Loucy (cell line): Measurements from ENCODE around the gene HOPX.
"Not testable (repeated sequence)": the region's sequence is repeated elsewhere in the genome, so short reads cannot be mapped to it uniquely, and the experiment has no call there.

Experiments
- H2AFZ ChIP-seq: fragments of 200-600 bp; sonication (generic); 2 replicates; pipeline ENCODE4 v1.6.0; 2016; ENCODE audit warnings: antibody characterized with exemption, mild to moderate bottlenecking, low read length, moderate library complexity
- H3F3A ChIP-seq: fragments of 200-600 bp; 2 replicates; pipeline ENCODE4 v1.6.0; 2016; ENCODE audit warnings: antibody characterized with exemption, low read depth, mild to moderate bottlenecking
- H3K27me3 ChIP-seq: fragments of 200-600 bp; sonication (generic); 2 replicates; pipeline ENCODE4 v1.6.1; 2014; ENCODE audit warnings: low read length, mild to moderate bottlenecking; ENCODE audit not compliant: insufficient read depth, poor library complexity, severe bottlenecking
- H3K36me3 ChIP-seq: fragments of 200-600 bp; sonication (generic); 2 replicates; pipeline ENCODE4 v1.6.1; 2016; ENCODE audit warnings: low read length; ENCODE audit not compliant: insufficient read depth
- H3K4me1 ChIP-seq: fragments of 200-600 bp; sonication (generic); 2 replicates; pipeline ENCODE4 v1.5.1; 2014; ENCODE audit warnings: low read length, mild to moderate bottlenecking; ENCODE audit not compliant: insufficient read depth, poor library complexity, severe bottlenecking
- H3K4me2 ChIP-seq: fragments of 200-600 bp; sonication (generic); 2 replicates; pipeline ENCODE4 v1.6.0; 2014; ENCODE audit warnings: antibody characterized with exemption, low read length, low read depth, mild to moderate bottlenecking; ENCODE audit not compliant: poor library complexity, severe bottlenecking
- H3K4me3 ChIP-seq: fragments of 200-600 bp; sonication (generic); 2 replicates; pipeline ENCODE4 v1.5.1; 2014; ENCODE audit warnings: low read length, mild to moderate bottlenecking, mixed read lengths; ENCODE audit not compliant: poor library complexity, severe bottlenecking
- H3K79me2 ChIP-seq: fragments of 200-600 bp; sonication (generic); 2 replicates; pipeline ENCODE4 v1.6.1; 2014; ENCODE audit warnings: low read length; ENCODE audit not compliant: insufficient read depth
- H3K9ac ChIP-seq: fragments of 200-600 bp; sonication (generic); 2 replicates; pipeline ENCODE4 v1.6.0; 2014; ENCODE audit warnings: mild to moderate bottlenecking, low read depth, low read length, moderate library complexity; ENCODE audit not compliant: poor library complexity, severe bottlenecking
- H3K9me2 ChIP-seq: fragments of 200-600 bp; sonication (generic); replicated peaks from 2 replicates; pipeline ENCODE4 v1.6.1; 2016; ENCODE audit warnings: low read depth, low read length, mixed read lengths
- H3K9me3 ChIP-seq: fragments of 200-600 bp; sonication (generic); 2 replicates; pipeline ENCODE4 v1.6.1; 2014; ENCODE audit warnings: mild to moderate bottlenecking, antibody characterized with exemption, low read length, low read depth; ENCODE audit not compliant: insufficient read depth
- H4K20me1 ChIP-seq: fragments of 200-600 bp; sonication (generic); 2 replicates; pipeline ENCODE4 v1.6.0; 2014; ENCODE audit warnings: antibody characterized with exemption, low read length, mild to moderate bottlenecking; ENCODE audit not compliant: insufficient read depth, poor library complexity, severe bottlenecking
- CTCF ChIP-seq: fragments of 200-600 bp; sonication (generic); conservative IDR thresholded peaks from 2 replicates; pipeline ENCODE4 v1.5.1; 2014; ENCODE audit warnings: mild to moderate bottlenecking, antibody characterized with exemption, low read length
- EZH2phosphoT487 ChIP-seq: fragments of 200-600 bp; IDR thresholded peaks from 2 replicates; pipeline ENCODE4 v1.6.1; 2018; ENCODE audit warnings: antibody characterized with exemption, mild to moderate bottlenecking, moderate library complexity, borderline replicate concordance

Gene HOPX

GRCh38 chr4:56611501-56611900 is 69.6 kb downstream of the HOPX start:
- H3K9ac ChIP-seq, result no peak overlapping the region
- H3K9me3 ChIP-seq, result no peaks in the 10 kb centered on the region
- no peaks in the 10 kb centered on the region for H3K36me3 ChIP-seq
- peaks cover 8% of the 10 kb centered on the region for H3K4me1 ChIP-seq
- no peak overlapping the region for H3K4me3 ChIP-seq
- H4K20me1 ChIP-seq, result no peaks in the 10 kb centered on the region
- H3K27me3 ChIP-seq, result no peaks in the 10 kb centered on the region
- no peaks in the 10 kb centered on the region for H3F3A ChIP-seq
- H3K9me2 ChIP-seq, result no peaks in the 10 kb centered on the region
- H2AFZ ChIP-seq, result peak overlapping the region; percentile 61
- peak overlapping the region; percentile 7 for H3K4me2 ChIP-seq
- no peaks in the 10 kb centered on the region for H3K79me2 ChIP-seq
- TF ChIP-seq EZH2phosphoT487 (no peak), CTCF (no peak)

DNA sequence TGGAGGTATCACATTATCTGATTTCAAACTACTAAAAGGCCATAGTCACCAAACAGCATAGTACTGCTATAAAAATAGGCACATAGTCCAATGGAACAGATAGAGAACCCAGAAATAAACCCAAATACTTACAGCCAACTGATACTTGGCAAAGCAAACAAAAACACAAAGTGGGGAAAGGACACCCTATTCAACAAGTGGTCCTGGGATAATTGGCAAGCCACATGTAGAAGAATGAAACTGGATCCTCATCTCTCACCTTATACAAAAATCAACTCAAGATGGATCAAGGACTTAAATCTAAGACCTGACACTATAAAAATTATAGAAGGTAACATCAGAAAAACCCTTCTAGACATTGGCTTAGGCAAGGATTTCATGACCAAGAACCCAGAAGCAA is 70.9 kb downstream of the HOPX start:
- H3K4me3 ChIP-seq, H3K9me2 ChIP-seq, H3K27me3 ChIP-seq, H3K4me2 ChIP-seq, H3K4me1 ChIP-seq, H3K36me3 ChIP-seq, H3K9me3 ChIP-seq, H3K79me2 ChIP-seq, H3K9ac ChIP-seq, H4K20me1 ChIP-seq, H3F3A ChIP-seq, H2AFZ ChIP-seq: not testable (repeated sequence)

DNA sequence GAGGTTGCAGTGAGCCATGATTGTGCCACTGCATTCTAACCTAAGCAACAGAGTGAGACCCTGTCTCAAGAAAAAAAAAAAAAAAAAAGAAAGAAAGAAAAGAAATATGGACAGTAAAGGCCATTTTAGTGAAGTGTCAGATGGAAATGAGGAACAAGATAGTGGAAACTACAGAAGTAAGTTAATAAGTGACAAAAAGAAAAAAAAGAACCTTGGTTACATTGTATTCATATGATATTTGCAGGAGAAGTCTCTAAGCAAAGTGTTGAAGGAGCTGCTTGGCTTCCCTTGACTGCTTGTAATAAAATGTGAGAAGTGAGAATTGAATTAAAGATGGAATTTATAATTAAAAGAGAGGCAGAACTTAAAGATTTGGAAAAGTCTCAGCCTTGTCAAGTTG is 73.2 kb downstream of the HOPX start:
- H3K79me2 ChIP-seq, result no peaks in the 10 kb centered on the region
- H3K9ac ChIP-seq, result no peak overlapping the region
- no peaks in the 10 kb centered on the region for H3K9me3 ChIP-seq
- H3K9me2 ChIP-seq, result no peaks in the 10 kb centered on the region
- H3K4me2 ChIP-seq, result no peak overlapping the region
- H3K4me3 ChIP-seq, result no peak overlapping the region
- H3K27me3 ChIP-seq, result no peaks in the 10 kb centered on the region
- H4K20me1 ChIP-seq, result no peaks in the 10 kb centered on the region
- H3K36me3 ChIP-seq, result no peaks in the 10 kb centered on the region
- H2AFZ ChIP-seq, result no peak overlapping the region
- no peaks in the 10 kb centered on the region for H3F3A ChIP-seq
- peaks cover 8% of the 10 kb centered on the region for H3K4me1 ChIP-seq
- TF ChIP-seq CTCF (no peak), EZH2phosphoT487 (no peak)

DNA sequence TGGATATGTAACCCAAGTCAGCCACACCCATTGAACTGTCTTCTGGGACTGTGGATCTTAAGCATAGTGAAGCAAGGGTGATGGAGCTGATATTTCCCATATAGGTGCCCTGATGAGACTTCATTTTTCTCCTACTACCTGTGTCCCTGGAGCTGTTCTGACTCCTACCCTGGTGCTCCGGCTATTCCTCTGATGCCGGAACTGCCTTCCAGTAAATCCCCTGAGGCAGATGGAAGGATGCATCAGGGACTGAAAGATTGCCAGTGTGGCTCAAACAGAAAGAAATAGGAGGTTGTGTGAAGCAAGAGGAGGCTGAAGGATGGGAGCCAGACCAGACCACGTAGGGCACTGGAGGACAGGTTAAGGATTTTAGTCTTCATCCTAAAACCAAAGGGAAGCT is 74.7 kb downstream of the HOPX start:
- no peaks in the 10 kb centered on the region for H4K20me1 ChIP-seq
- H3K9ac ChIP-seq, result no peak overlapping the region
- TF ChIP-seq EZH2phosphoT487 (no peak), CTCF (no peak)
- H3K36me3 ChIP-seq, result no peaks in the 10 kb centered on the region
- no peaks in the 10 kb centered on the region for H3K9me3 ChIP-seq
- no peaks in the 10 kb centered on the region for H3F3A ChIP-seq
- no peak overlapping the region for H3K4me3 ChIP-seq
- H3K79me2 ChIP-seq, result no peaks in the 10 kb centered on the region
- no peaks in the 10 kb centered on the region for H3K27me3 ChIP-seq
- no peak overlapping the region for H2AFZ ChIP-seq
- H3K4me1 ChIP-seq, result peaks cover 2% of the 10 kb centered on the region
- no peaks in the 10 kb centered on the region for H3K9me2 ChIP-seq
- no peak overlapping the region for H3K4me2 ChIP-seq

- not testable (repeated sequence) for H3K9me2 ChIP-seq, H3K27me3 ChIP-seq, H3K79me2 ChIP-seq, H3K4me3 ChIP-seq, H3K4me1 ChIP-seq, H3K9me3 ChIP-seq, H3F3A ChIP-seq, H3K36me3 ChIP-seq, H4K20me1 ChIP-seq, H2AFZ ChIP-seq, H3K9ac ChIP-seq, H3K4me2 ChIP-seq
Observed at GRCh38 chr4:56605464-56605863, 75.6 kb downstream of the HOPX start.
